Measurements from ENCODE around the gene OR51G2.

- TF ChIP-seq POLR2A (IDR thresholded peaks at IDR 0.05): no peak
- TF ChIP-seq CTCF (IDR thresholded peaks at IDR 0.05): no peak
Measured at GRCh38 chr11:4921796-4922195, 2.6 kb upstream of the OR51G2 start.

All from sigmoid colon (tissue), 3 donors.